ENCODE data around the gene ZNF174. TPM values are rescaled to one million over a fixed set of nuclear protein-coding genes. Genes with fewer than 3 reads are reported as not detected.

The ZNF174 gene
- total RNA-seq, 1 experiment from 2014 or later: 10.8 TPM

- no peak overlapping the region for H2BK20ac ChIP-seq (ENCODE audit: low read depth, low read length, poor library complexity, severe bottlenecking)
- H3K79me2 ChIP-seq (ENCODE audit: insufficient read depth, low read length): no peaks in the 10 kb centered on the region
- no peak overlapping the region for H3K27ac ChIP-seq (ENCODE audit: insufficient read length, low read depth, low read length)
- H3K27me3 Mint-ChIP-seq (ENCODE audit: low read depth): peaks cover 16% of the 10 kb centered on the region
- no peak overlapping the region for H3K9ac ChIP-seq (ENCODE audit: extremely low read depth, insufficient read length, low read length)
- no peak overlapping the region for H2AK5ac ChIP-seq (ENCODE audit: insufficient read length, low read length)
- no peaks in the 10 kb centered on the region for H4K20me1 ChIP-seq (ENCODE audit: control insufficient read depth, insufficient read depth, insufficient read length)
- H3K79me1 ChIP-seq (ENCODE audit: insufficient read depth, low read depth, low read length, poor library complexity, severe bottlenecking): no peaks in the 10 kb centered on the region
- H3K27me3 ChIP-seq (ENCODE audit: insufficient read depth, low read length): no peaks in the 10 kb centered on the region
- no peak overlapping the region for H2BK12ac ChIP-seq (ENCODE audit: insufficient read length, low read depth, low read length)
- no peaks in the 10 kb centered on the region for H3K4me1 Mint-ChIP-seq
- H3K18ac ChIP-seq (ENCODE audit: insufficient read length, low read depth, low read length): no peak overlapping the region
- no peaks in the 10 kb centered on the region for H3K23me2 ChIP-seq (ENCODE audit: insufficient read length, low read depth, low read length, poor library complexity, severe bottlenecking)
- no peak overlapping the region for H2BK15ac ChIP-seq (ENCODE audit: low read depth, low read length)
- H2BK5ac ChIP-seq (ENCODE audit: insufficient read length, low read length): no peak overlapping the region
- no peak overlapping the region for H3K4me2 ChIP-seq (ENCODE audit: insufficient read depth, insufficient read length, low read length)
- H3K23ac ChIP-seq (ENCODE audit: insufficient read length, low read depth, low read length): no peak overlapping the region
- peaks cover 17% of the 10 kb centered on the region for H3K9me3 ChIP-seq (ENCODE audit: control insufficient read depth, low read depth, low read length)
- H4K8ac ChIP-seq (replicated peaks; ENCODE audit: insufficient read length, low read depth, low read length): no peak overlapping the region
- no peak overlapping the region for H3K14ac ChIP-seq (ENCODE audit: insufficient read depth, low read length)
- H3K36me3 Mint-ChIP-seq (ENCODE audit: insufficient read depth in 1 of 3, low read depth in 3 of 3): peaks cover 4 to 17% (median 11%) of the 10 kb centered on the region in 3 experiments; a peak in 6 of 7 replicates
- H3K27ac Mint-ChIP-seq: no peak overlapping the region
- WGBS (ENCODE audit: extremely low coverage, insufficient read length, low lambda C conversion rate): no CpG with 5 or more reads among the region's 5 CpGs
- no peak overlapping the region for H4K5ac ChIP-seq (ENCODE audit: insufficient read length, low read depth, low read length)
- no peak overlapping the region for H3T11ph ChIP-seq (ENCODE audit: low read length)
- H4K91ac ChIP-seq (ENCODE audit: insufficient read length, low read depth, low read length): no peak overlapping the region
- DNase-seq: no peak
- H3K9me3 Mint-ChIP-seq: peaks cover 67 to 75% of the 10 kb centered on the region in 2 experiments
- no peak overlapping the region for H2AFZ ChIP-seq (ENCODE audit: low read length)
- TF ChIP-seq, protein P1, sequence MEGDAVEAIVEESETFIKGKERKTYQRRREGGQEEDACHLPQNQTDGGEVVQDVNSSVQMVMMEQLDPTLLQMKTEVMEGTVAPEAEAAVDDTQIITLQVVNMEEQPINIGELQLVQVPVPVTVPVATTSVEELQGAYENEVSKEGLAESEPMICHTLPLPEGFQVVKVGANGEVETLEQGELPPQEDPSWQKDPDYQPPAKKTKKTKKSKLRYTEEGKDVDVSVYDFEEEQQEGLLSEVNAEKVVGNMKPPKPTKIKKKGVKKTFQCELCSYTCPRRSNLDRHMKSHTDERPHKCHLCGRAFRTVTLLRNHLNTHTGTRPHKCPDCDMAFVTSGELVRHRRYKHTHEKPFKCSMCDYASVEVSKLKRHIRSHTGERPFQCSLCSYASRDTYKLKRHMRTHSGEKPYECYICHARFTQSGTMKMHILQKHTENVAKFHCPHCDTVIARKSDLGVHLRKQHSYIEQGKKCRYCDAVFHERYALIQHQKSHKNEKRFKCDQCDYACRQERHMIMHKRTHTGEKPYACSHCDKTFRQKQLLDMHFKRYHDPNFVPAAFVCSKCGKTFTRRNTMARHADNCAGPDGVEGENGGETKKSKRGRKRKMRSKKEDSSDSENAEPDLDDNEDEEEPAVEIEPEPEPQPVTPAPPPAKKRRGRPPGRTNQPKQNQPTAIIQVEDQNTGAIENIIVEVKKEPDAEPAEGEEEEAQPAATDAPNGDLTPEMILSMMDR (conservative IDR thresholded peaks at IDR 0.05): no peak
- H3K4me1 ChIP-seq (ENCODE audit: insufficient read depth, low read length): no peaks in the 10 kb centered on the region
- H3K4me3 Mint-ChIP-seq: no peak overlapping the region
- no peak overlapping the region for H2BK120ac ChIP-seq (ENCODE audit: low read depth, low read length, poor library complexity, severe bottlenecking)
- no peak overlapping the region for H3K56ac ChIP-seq (ENCODE audit: insufficient read length, low read depth, low read length)
- no peak overlapping the region for H3K4ac ChIP-seq (ENCODE audit: low read depth, low read length)
Observed at GRCh38 chr16:3375680-3376079, 25.3 kb upstream of the ZNF174 start.
